ENCODE data around the gene AGBL3. TPM values are rescaled to one million over a fixed set of nuclear protein-coding genes. Genes with fewer than 3 reads are reported as not detected.

Gene AGBL3
- total and polyA plus RNA-seq, 2 of the 8 experiments (the other 6 are each of a cell fraction or from before 2014, with no cell fraction given): 1.1 to 1.9 TPM

- H2BK20ac ChIP-seq (ENCODE audit: low read length): no peak overlapping the region
- H2BK5ac ChIP-seq (ENCODE audit: low read depth, low read length): peak overlapping the region; percentile 93
- H4K8ac ChIP-seq (ENCODE audit: extremely low read depth, insufficient read depth, low read length): peak overlapping the region; percentile 91; the same call in 1 of the 2 replicates
- ChIA-PET CTCF (ENCODE audit: partially characterized antibody) (interaction anchor here (0.7 to 2.5 kb wide), 12 partner anchors 8 to 524 kb away, joined by 3 to 12 read pairs (median 4); partner anchors contain the start of gene AGBL3), POLR2A (ENCODE audit: partially characterized antibody) (interaction anchor here (1.4 to 4.7 kb wide), 6 partner anchors 9 to 184 kb away, joined by 4 to 32 read pairs (median 6); partner anchors contain the start of gene AGBL3)
- peaks cover 0 to 20% of the 10 kb centered on the region in 2 experiments; a peak in 2 of 4 replicates for H3K79me2 ChIP-seq (ENCODE audit: control insufficient read depth in 1 of 2, insufficient read depth in 2 of 2, low read length in 2 of 2)
- H3K27ac ChIP-seq (ENCODE audit: low read depth, low read length): peak overlapping the region; percentile 89
- peak overlapping the region; percentile 43 for H3K56ac ChIP-seq (replicated peaks; ENCODE audit: insufficient read length, low read depth, low read length)
- peak overlapping the region; percentile 91 for H4K5ac ChIP-seq (ENCODE audit: insufficient read length, low read depth, low read length)
- peaks cover 1 to 16% (median 3%) of the 10 kb centered on the region in 4 experiments; a peak in 4 of 7 replicates for H3K4me1 ChIP-seq (replicated peaks in 1 of 4; ENCODE audit: control insufficient read depth in 3 of 4, insufficient read depth in 4 of 4, low read length in 3 of 4)
- H3K9me3 ChIP-seq (ENCODE audit: insufficient read depth in 2 of 2, low read depth in 1 of 2, low read length in 1 of 2): no peaks in the 10 kb centered on the region
- H3K18ac ChIP-seq (ENCODE audit: extremely low read depth, low read length): no peak overlapping the region; the same call in none of the 2 replicates
- no peak for TF ChIP-seq CHD2 (IDR thresholded peaks at IDR 0.05; ENCODE audit: low read length)
- no peak for TF ChIP-seq KDM5A (IDR thresholded peaks at IDR 0.05; ENCODE audit: low read length)
- no peak for TF ChIP-seq CREB1 (IDR thresholded peaks at IDR 0.05)
- no peak for TF ChIP-seq EGR1 (IDR thresholded peaks at IDR 0.05; ENCODE audit: borderline replicate concordance, low read depth, low read length)
- no peak for TF ChIP-seq RXRA (IDR thresholded peaks at IDR 0.05; ENCODE audit: insufficient read depth, low read depth, low read length)
- no peak for TF ChIP-seq SIN3A (conservative IDR thresholded peaks at IDR 0.05 in 1 of 2, IDR thresholded peaks at IDR 0.05 in 1 of 2; ENCODE audit: low read depth in 1 of 2, low read length in 2 of 2)
- TF ChIP-seq EZH2 (IDR thresholded peaks at IDR 0.05; ENCODE audit: low read depth, low read length, severe bottlenecking): no peak
- no peak for TF ChIP-seq MAX (IDR thresholded peaks at IDR 0.05)
- no peak for TF ChIP-seq TCF12 (IDR thresholded peaks at IDR 0.05; ENCODE audit: low read depth, low read length)
- TF ChIP-seq HDAC6 (IDR thresholded peaks at IDR 0.05; ENCODE audit: low read depth, low read length): no peak
- no peak for DNase-seq (ENCODE audit: low read depth in 1 of 2, low spot score in 2 of 2)
- no peak overlapping the region; the same call in 1 of the 2 replicates for H2AFZ ChIP-seq (ENCODE audit: low read length)
- H2BK12ac ChIP-seq (ENCODE audit: low read depth, low read length): no peak overlapping the region
- no peaks in the 10 kb centered on the region; the same call in 1 of the 2 replicates for H3K79me1 ChIP-seq (ENCODE audit: low read depth, low read length)
- H3K4me3 ChIP-seq (ENCODE audit: extremely low read depth in 1 of 4, insufficient read depth in 2 of 4, low read depth in 3 of 4, low read length in 4 of 4): peak overlapping the region; percentile 60 to 81 (median 72)
- no peak overlapping the region for H2BK120ac ChIP-seq (replicated peaks; ENCODE audit: low read depth, low read length)
- peak overlapping the region; percentile 59 to 91 (median 80) for H3K9ac ChIP-seq (replicated peaks in 1 of 4; ENCODE audit: extremely low read depth in 1 of 4, low read depth in 3 of 4, low read length in 3 of 4)
- 6% methylated on average over 5 of the region's 17 CpGs; no CpG with 5 or more reads in 1 of the 2 experiments for WGBS, 2 experiments (ENCODE audit: extremely low coverage in 1 of 2, insufficient coverage in 1 of 2, insufficient read length in 1 of 2, insufficient replicate concordance in 2 of 2, low coverage in 1 of 2, low lambda C conversion rate in 2 of 2, missing lambda C conversion rate in 1 of 2)
- no peak overlapping the region for H3K14ac ChIP-seq (ENCODE audit: insufficient read length)
- no peak overlapping the region for H2BK15ac ChIP-seq (ENCODE audit: low read length)
- H4K20me1 ChIP-seq (replicated peaks in 1 of 2; ENCODE audit: control insufficient read depth in 1 of 2, insufficient read depth in 2 of 2, low read length in 2 of 2): peaks cover 0 to 4% of the 10 kb centered on the region in 2 experiments
- H3K23me2 ChIP-seq (ENCODE audit: low read depth, low read length): no peaks in the 10 kb centered on the region; the same call in 1 of the 2 replicates
- no peak for FAIRE-seq
- H3K4ac ChIP-seq (replicated peaks; ENCODE audit: insufficient read length, low read depth, low read length): peak overlapping the region; percentile 2
- H3K23ac ChIP-seq (ENCODE audit: insufficient read length): no peak overlapping the region
- H2AK5ac ChIP-seq (ENCODE audit: low read depth, low read length): no peak overlapping the region
- H3K4me2 ChIP-seq (ENCODE audit: insufficient read depth in 1 of 2, low read depth in 2 of 2, low read length in 2 of 2): peak overlapping the region; percentile 80 to 85
- H4K91ac ChIP-seq (replicated peaks; ENCODE audit: insufficient read length, low read length): peak overlapping the region; percentile 83
- peaks cover 16 to 38% (median 32%) of the 10 kb centered on the region in 4 experiments for H3K36me3 ChIP-seq (ENCODE audit: control insufficient read depth in 2 of 4, insufficient read depth in 4 of 4, low read length in 3 of 4)
- no peaks in the 10 kb centered on the region for H3K27me3 ChIP-seq (replicated peaks in 1 of 4; ENCODE audit: control insufficient read depth in 3 of 4, extremely low read depth in 1 of 4, insufficient read depth in 3 of 4, low read length in 3 of 4)
These were observed 183.6 kb downstream of the AGBL3 start for GRCh38 chr7:135169964-135170273.

Data from H1 (cell line).